ENCODE results near the gene DTX3.

GRCh38 chr12:57603324-57603723 is 1.3 kb upstream of the DTX3 start:
- TF ChIP-seq CTCF (IDR thresholded peaks at IDR 0.05) (no peak), POLR2A (IDR thresholded peaks at IDR 0.05) (no peak)
